Inflammatory macrophage treated with lipopolysaccharide for 1 hour (primary cell): Measurements from ENCODE around the gene E2F3.
"Not testable (repeated sequence)": the region's sequence is repeated elsewhere in the genome, so short reads cannot be mapped to it uniquely, and the experiment has no call there.

Experiments used
- DNase-seq, 2 donors: peaks; one replicate each; pipeline ENCODE4 v3.0.0-alpha.2; 2020 to 2022

E2F3 gene

DNA sequence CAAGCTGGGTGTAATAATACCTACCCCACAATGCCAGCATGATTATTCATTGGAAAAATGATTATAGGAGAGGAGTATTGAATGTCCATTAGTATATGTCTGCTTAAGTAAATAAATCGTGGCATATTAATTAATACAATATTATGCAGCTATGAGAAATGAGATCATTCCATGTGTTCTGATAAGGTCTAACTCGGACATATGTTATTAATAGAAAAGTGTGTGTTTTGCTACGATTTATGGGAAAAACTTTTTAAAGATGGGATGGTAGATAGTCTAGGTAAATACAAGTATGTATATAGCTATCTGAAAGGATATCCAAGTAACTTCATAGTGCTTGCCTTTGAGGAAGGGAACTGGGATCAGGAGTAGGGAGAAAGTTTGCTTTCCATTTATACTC lies 71.1 kb downstream of the E2F3 start:
- no peak for DNase-seq

GRCh38 chr6:20473518-20473917 lies 71.8 kb downstream of the E2F3 start:
- no peak for DNase-seq

GRCh38 chr6:20474874-20475542 lies 73.3 kb downstream of the E2F3 start:
- DNase-seq: no peak

DNA sequence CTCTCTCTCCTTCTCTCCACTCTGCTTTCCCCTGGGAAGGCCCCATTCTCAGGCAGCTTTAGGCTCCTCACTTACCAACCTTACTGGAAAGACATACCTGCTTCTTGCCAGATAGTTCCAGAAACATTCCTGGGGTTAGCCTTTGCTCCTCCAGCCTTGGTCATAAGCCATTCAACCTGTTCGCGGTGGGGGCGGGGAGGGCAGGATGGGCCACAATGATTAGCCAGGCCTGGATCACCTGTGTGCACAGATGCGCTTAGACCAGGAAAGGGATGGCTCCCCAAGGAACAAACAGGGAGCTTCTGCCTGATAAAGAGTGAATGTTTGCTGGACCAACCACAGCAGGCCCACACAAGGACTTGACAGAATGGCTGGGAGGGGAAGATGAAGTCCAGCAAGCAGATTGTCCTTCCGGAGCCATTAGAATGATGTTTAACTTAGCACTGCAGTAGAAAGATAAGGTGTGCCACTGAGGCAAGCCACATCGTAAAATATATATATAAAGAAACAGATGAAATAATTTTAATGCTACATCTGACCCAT lies 74.9 kb downstream of the E2F3 start:
- DNase-seq: no peak

GRCh38 chr6:20477485-20477884 lies 75.8 kb downstream of the E2F3 start:
- DNase-seq: no peak

- DNase-seq: no peak
Observed at GRCh38 chr6:20479060-20479459, 77.4 kb downstream of the E2F3 start.

DNA sequence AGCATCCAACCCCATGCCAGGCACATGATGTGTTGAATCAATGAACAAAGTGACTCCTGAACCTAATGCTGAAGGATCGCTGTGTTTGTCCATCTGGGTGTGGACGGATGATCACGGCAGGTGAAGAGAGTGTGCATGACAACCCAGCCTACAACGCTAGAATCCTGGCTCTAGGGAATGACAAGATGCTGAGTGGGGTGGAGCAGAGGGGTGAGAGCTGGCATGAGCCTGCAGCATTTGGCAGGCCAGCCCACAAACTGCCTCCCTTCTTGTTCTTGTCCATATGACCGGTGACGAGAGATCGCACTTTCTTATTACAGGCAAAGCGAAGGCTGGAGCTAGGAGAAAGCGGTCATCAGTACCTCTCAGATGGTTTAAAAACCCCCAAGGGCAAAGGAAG lies 77.8 kb downstream of the E2F3 start:
- no peak for DNase-seq

DNA sequence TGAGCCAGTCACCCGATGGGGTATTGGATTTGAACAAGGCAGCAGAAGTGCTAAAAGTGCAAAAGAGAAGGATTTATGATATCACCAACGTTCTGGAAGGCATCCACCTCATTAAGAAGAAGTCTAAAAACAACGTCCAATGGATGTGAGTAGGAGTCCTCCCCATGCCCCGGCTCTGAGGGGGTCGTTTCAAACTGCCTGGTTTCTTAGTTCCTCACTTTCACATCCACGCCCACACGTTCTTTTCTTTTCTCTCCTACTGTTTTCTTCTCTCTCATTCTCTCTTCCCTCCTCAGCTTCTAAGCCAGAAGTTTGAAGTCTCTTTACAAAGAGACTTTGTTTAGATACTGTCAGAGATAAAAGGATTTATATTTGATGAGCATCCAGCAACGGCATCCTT lies 79.6 kb downstream of the E2F3 start:
- DNase-seq: no peak

GRCh38 chr6:20483887-20484497 lies 82.3 kb downstream of the E2F3 start:
- DNase-seq: peak; percentile 57

- no peak for DNase-seq
Observed at GRCh38 chr6:20486641-20487040, 85.0 kb downstream of the E2F3 start.

DNA sequence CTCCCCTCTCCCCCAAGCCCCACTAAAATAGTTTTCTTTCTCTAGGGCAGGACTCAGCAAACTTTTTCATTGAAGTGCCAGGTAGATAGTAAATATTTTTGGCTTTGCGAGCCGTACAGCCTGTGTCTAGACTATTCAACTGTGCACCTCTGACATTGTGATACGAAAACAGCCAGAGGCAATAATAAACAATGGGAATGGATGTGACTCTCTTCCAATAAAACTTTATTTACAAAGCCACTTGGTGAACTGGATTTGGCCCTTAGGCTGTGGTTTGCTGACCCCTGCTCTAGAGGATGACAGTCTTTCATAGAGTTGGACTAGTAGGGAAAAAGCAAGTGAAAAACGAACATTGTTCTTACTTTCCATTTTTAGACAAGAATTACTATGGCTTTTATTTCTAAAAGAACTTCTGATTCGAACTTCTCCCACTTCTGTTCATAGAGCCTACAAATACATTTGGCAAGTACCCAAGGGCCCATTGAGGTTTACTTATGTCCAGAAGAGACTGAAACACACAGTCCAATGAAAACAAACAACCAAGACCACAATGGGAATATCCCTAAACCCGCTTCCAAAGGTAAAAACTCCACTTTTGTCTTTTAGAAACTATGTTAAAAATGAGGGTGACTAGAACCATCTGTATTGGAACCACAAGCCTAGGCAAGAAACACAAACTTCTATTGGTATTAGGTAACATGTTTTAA lies 86.1 kb downstream of the E2F3 start:
- no peak for DNase-seq

- DNase-seq: no peak
Observed at GRCh38 chr6:20490591-20490990, 88.9 kb downstream of the E2F3 start.

DNA sequence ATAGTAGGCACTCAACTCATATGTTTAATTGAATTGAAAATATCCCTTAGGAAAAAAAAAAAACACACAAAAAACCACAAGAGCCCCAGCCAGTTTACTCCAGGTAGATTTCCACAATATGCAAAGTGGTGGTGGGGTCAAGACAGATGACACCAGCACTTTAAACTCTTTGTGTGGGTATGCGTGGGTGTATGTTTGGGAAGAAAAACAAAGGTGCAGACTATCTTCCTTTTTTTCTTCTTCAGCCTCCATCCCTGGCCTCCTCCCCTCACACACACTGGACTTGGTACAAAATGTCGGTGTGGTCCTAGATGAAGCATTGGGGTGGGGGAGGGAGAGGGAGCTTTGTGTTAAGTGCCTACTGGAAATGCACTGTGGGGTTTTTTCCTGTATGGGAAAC lies 90.4 kb downstream of the E2F3 start:
- no peak for DNase-seq

GRCh38 chr6:20497216-20498040 lies 95.7 kb downstream of the E2F3 start:
- DNase-seq: peak in 1 of 2 donors; percentile 72

DNA sequence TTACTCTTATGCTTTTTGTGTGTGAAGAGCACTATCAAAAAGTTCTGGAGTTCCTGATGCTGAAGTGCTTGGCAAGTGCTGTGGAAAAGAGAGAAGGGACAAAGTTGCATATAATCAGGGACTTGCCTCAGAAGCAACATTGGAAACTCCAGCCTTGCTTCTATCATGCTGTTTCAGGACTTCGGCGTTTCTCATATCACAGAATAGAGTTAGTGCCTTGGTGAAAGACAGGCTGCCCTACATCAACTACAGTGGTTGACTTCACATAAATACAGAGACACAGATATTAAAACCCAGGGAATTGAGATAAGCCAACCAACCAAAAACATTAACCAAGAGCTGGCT lies 96.3 kb downstream of the E2F3 start:
- peak; percentile 88 to 93 for DNase-seq

DNA sequence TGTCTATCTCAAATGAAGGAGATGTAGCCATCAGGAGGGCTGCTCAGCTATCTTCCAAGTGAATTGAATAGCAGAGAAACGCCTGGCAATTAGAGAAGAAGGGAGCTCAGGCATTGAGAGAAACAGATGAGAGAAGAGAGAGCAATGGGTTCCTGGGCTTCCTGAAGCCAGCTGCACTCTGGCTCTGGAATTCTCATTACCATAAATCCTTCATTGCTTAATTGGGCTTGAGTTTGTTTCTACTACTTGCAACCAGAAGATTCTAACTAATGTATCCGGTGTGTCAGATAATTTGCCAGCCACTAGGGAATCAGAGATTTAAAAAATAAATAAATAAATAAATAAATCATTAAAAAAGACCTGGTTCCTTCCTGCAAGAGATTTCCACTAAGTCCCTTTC lies 107.5 kb downstream of the E2F3 start:
- no peak for DNase-seq

DNA sequence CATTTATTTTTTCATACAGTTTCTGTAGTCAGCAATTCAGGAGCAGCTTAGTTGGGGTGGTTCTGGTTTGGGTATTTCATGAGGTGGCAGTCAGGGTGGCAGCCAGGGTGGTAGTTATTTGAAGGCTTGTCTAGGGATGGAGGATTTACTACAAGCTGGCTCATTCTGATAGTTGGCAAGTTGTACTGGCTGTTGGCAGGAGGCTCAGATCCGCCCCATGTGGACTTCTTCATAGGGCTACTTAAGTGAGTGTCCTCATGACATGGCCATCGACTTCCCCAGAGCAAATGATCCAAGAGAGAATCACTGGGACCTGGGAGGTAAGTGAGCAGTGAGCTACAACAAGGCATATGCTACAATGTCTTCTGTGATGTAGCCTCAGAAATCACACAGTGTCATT lies 110.2 kb downstream of the E2F3 start:
- DNase-seq: no peak

DNA sequence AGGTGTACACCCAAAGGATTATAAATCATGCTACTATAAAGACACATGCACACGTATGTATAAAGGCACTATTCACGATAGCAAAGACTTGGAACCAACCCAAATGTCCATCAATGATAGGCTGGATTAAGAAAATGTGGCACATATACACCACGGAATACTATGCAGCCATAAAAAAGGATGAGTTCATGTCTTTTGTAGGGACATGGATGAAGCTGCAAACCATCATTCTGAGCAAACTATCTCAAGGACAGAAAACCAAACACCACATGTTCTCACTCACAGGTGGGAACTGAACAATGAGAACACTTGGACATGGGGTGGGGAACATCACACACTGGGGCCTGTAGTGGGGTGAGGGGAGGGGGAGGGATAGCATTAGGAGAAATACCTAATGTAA lies 123.5 kb downstream of the E2F3 start:
- DNase-seq: not testable (repeated sequence)

- DNase-seq: peak; percentile 41 to 87
Observed at GRCh38 chr6:20529086-20529448, 127.4 kb downstream of the E2F3 start.

DNA sequence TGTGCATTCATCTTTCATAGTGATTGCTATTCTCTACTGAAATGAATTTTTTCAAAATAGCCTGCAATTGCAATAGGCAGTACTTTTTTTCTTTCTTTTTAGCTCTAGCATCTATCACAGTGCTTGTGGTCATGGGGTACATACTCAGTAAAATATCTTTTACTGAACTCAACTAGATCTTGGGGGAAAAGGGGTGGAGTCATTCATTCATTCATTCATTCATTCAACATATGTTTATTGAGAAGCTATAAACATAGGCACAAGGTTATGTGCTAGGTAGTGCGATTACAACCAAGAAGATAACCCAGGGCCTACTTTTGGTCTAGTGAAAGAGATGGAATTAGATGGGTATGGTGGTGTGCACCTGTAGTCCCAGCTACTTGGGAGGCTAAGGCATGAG lies 131.2 kb downstream of the E2F3 start:
- DNase-seq: no peak

DNA sequence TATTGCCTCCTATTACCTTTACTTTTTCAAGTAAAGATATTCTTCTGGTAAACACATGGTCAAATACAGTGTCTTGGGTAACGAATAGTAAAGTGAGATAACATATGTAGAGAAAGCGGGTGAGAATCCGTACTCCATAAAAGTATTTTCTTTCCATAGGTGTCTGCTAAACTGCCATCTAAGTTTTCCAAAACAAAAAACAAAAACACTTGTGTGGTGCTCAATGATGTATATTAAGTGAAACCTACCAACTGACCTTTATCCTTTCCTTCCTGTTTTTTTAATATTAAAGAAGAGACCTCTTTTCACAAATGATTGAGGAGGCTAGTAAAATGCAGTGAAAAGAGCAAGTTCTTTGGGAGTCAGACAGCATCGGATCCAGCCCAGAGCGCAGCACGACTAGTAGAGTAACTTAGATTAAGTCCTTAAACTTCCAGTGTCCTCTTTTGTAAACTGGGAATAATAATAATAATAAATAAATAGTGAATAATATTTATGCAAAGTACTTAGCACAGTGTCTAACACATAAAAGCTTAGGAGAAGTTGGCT lies 132.1 kb downstream of the E2F3 start:
- DNase-seq: peak in 1 of 2 donors; percentile 20

DNA sequence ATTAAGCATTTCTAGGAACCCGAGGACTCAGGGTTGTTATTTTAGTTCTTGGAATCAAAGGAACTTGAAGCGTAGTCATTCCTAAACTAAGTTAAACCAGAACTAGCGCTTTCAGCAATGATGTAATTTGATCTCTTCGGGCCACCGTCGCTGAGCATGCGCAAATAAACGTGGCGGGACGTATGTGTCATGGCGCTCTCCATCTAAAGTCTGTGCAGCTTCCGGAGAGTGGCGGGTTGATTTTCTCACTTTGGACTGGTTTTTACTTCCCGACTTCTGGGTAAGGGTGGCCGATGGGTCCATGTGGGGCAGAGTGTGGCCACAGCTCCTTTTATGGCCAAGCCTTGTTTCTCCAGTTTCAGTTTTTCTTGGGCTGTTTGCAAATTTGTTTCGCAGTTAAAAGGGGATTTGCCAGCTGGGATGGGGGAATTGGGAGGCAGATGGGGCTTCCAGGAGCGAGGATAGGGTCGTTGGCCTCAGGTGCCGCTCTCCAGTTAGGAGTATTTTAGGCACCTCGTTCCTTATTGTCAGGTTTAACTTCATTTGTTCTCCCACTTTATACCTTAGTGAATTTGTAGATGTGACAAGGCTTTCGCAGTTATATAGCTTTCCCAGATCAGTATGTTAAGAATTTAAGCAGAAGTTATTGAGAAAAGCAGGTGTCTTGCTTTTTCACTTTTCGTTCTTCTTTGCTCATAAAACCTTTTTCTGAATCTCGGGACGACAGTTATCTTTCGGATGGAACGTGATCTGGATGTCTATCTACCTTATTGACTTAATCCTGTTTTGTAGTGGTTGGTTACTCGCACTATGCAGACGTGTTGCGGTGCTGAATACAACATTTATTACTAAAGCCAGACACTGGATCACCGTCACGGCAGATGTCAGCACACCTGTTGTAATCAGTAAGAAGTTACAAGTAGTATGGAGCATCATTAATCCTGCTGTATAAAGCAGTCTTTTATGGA lies 132.9 kb downstream of the E2F3 start, which contains the start of gene CDKAL1:
Gene CDKAL1, plus strand, starts transcription at position 163 of the 968 bp plus-strand sequence. CDS start 11,894 bp downstream, outside the sequence.
- peak; percentile 86 to 96 for DNase-seq
